WTC11 (cell line): ENCODE data around the gene DUSP22. TPM values are rescaled to one million over a fixed set of nuclear protein-coding genes. Genes with fewer than 3 reads are reported as not detected.

Experiments
- ATAC-seq: fragments of 200-7000 bp; cut with Tn5 transposase; 2 replicates; pipeline ENCODE4 v1.10.0; 2021; ENCODE audit warnings: mild to moderate bottlenecking, moderate library complexity
- CTCF ChIA-PET: fragments of 300-600 bp; sonication (Branson Sonifier 250); formaldehyde crosslinking; loops from one replicate; lab custom pipeline; 2021; ENCODE audit warnings: antibody characterized with exemption; lab: Charles Lee
- POLR2A ChIA-PET: fragments of 350-600 bp; sonication (Branson Sonifier 250); formaldehyde crosslinking; loops from one replicate; lab custom pipeline; 2021; ENCODE audit warnings: antibody characterized with exemption; lab: Charles Lee
- DNase-seq: peaks from one replicate; pipeline ENCODE4 v3.0.0; 2021; ENCODE audit warnings: low spot score
- H3K27ac Mint-ChIP-seq: 2 replicates; pipeline ENCODE4 v1.8.0; 2021; ENCODE audit warnings: mixed read lengths
- H3K27me3 Mint-ChIP-seq: 2 replicates; pipeline ENCODE4 v1.8.0; 2021; ENCODE audit warnings: low read depth, mild to moderate bottlenecking, moderate library complexity, mixed read lengths
- H3K36me3 Mint-ChIP-seq: 2 replicates; pipeline ENCODE4 v1.8.0; 2021; ENCODE audit warnings: mixed read lengths
- H3K4me1 Mint-ChIP-seq: 2 replicates; pipeline ENCODE4 v1.8.0; 2022; ENCODE audit warnings: mixed read lengths
- H3K4me3 Mint-ChIP-seq: 2 replicates; pipeline ENCODE4 v1.8.0; 2021; ENCODE audit warnings: mild to moderate bottlenecking, moderate library complexity, mixed read lengths
- H3K9me3 Mint-ChIP-seq: 2 replicates; pipeline ENCODE4 v1.8.0; 2021; ENCODE audit warnings: mixed read lengths
- ARID4B ChIP-seq: sonication (generic); formaldehyde crosslinking; IDR thresholded peaks from 2 replicates; pipeline ENCODE4 v1.8.0; 2023; ENCODE audit warnings: missing genetic modification reagents, mild to moderate bottlenecking, borderline replicate concordance
- ATF3 ChIP-seq: sonication (generic); formaldehyde crosslinking; conservative IDR thresholded peaks from 2 replicates; pipeline ENCODE4 v1.8.1; 2022; ENCODE audit warnings: mild to moderate bottlenecking, missing genetic modification reagents
- ATF6 ChIP-seq: sonication (generic); formaldehyde crosslinking; IDR thresholded peaks from 2 replicates; pipeline ENCODE4 v1.8.1; 2023; ENCODE audit warnings: mild to moderate bottlenecking, missing genetic modification reagents
- CBFB ChIP-seq: sonication (generic); formaldehyde crosslinking; IDR thresholded peaks from 2 replicates; pipeline ENCODE4 v1.8.1; 2022; ENCODE audit warnings: mild to moderate bottlenecking, low read depth, missing genetic modification reagents
- EMX1 ChIP-seq: fragments of 250-450 bp; sonication (Bioruptor Pico); IDR thresholded peaks from 2 replicates; pipeline ENCODE4 v1.8.0; 2021; ENCODE audit warnings: mild to moderate bottlenecking
- FOXJ3 ChIP-seq: sonication (generic); formaldehyde crosslinking; IDR thresholded peaks from 2 replicates; pipeline ENCODE4 v1.9.0; 2021; ENCODE audit warnings: missing genetic modification reagents, mild to moderate bottlenecking, borderline replicate concordance
- GABPB1 ChIP-seq: sonication (generic); formaldehyde crosslinking; IDR thresholded peaks from 2 replicates; pipeline ENCODE4 v1.8.1; 2023; ENCODE audit warnings: mild to moderate bottlenecking, missing genetic modification reagents
- GRHL2 ChIP-seq: fragments of 250-450 bp; sonication (Bioruptor Pico); IDR thresholded peaks from 2 replicates; pipeline ENCODE4 v1.8.0; 2022; ENCODE audit warnings: mild to moderate bottlenecking, moderate library complexity; ENCODE audit not compliant: insufficient replicate concordance, severe bottlenecking
- MLX ChIP-seq: sonication (generic); formaldehyde crosslinking; IDR thresholded peaks from 2 replicates; pipeline ENCODE4 v1.8.1; 2023; ENCODE audit warnings: mild to moderate bottlenecking, missing genetic modification reagents, moderate library complexity
- MYBL2 ChIP-seq: sonication (generic); formaldehyde crosslinking; IDR thresholded peaks from 2 replicates; pipeline ENCODE4 v1.8.1; 2023; ENCODE audit warnings: mild to moderate bottlenecking, moderate library complexity, missing genetic modification reagents
- NFYB ChIP-seq: sonication (generic); formaldehyde crosslinking; conservative IDR thresholded peaks from 2 replicates; pipeline ENCODE4 v1.8.0; 2022; ENCODE audit warnings: low read depth, missing genetic modification reagents
- PRDM15 ChIP-seq: sonication (generic); formaldehyde crosslinking; IDR thresholded peaks from 2 replicates; pipeline ENCODE4 v1.8.0; 2022; ENCODE audit warnings: missing genetic modification reagents
- SMAD4 ChIP-seq: sonication (generic); formaldehyde crosslinking; IDR thresholded peaks from 2 replicates; pipeline ENCODE4 v1.8.0; 2022; ENCODE audit warnings: mild to moderate bottlenecking, missing genetic modification reagents
- TP53 ChIP-seq: sonication (generic); formaldehyde crosslinking; IDR thresholded peaks from 2 replicates; pipeline ENCODE4 v1.8.1; 2023; ENCODE audit warnings: mild to moderate bottlenecking, missing genetic modification reagents
- USF2 ChIP-seq: sonication (generic); formaldehyde crosslinking; IDR thresholded peaks from 2 replicates; pipeline ENCODE4 v1.8.1; 2023; ENCODE audit warnings: mild to moderate bottlenecking, missing genetic modification reagents, moderate library complexity
- ZNF423 ChIP-seq: fragments of 250-450 bp; sonication (Bioruptor Pico); IDR thresholded peaks from 2 replicates; pipeline ENCODE4 v2.1.2; 2022; ENCODE audit warnings: mild to moderate bottlenecking, moderate library complexity
- ZNF425 ChIP-seq: fragments of 250-450 bp; sonication (Bioruptor Pico); conservative IDR thresholded peaks from 2 replicates; pipeline ENCODE4 v1.9.0; 2021; ENCODE audit warnings: mild to moderate bottlenecking
- total RNA-seq: library from RNA; stranded (reverse); gene quantifications from 3 replicates; pipeline ENCODE4 v1.2.3, GENCODE V29; 2021

DUSP22 gene
- total RNA-seq, 1 experiment from 2014 or later: 38.5 TPM

- Mint-ChIP-seq H3K27ac (no peak overlapping the region), H3K4me1 (no peaks in the 10 kb centered on the region), H3K27me3 (peaks cover 23% of the 10 kb centered on the region), H3K4me3 (no peak overlapping the region), H3K36me3 (peaks cover 67% of the 10 kb centered on the region), H3K9me3 (peaks cover 81% of the 10 kb centered on the region)
- TF ChIP-seq MLX (CRISPR knock-in tag) (no peak), ZNF423 (CRISPR knock-in tag) (no peak), TP53 (CRISPR knock-in tag) (no peak), USF2 (CRISPR knock-in tag) (no peak), SMAD4 (CRISPR knock-in tag) (no peak), GABPB1 (no peak), MYBL2 (no peak), EMX1 (CRISPR knock-in tag) (no peak), PRDM15 (CRISPR knock-in tag) (no peak), ARID4B (CRISPR knock-in tag) (no peak), ATF3 (CRISPR knock-in tag) (no peak), CBFB (CRISPR knock-in tag) (no peak), NFYB (no peak), FOXJ3 (CRISPR knock-in tag) (no peak), GRHL2 (CRISPR knock-in tag) (no peak), ATF6 (no peak), ZNF425 (CRISPR knock-in tag) (no peak)
- DNase-seq (no peak), ATAC-seq (no peak)
- ChIA-PET CTCF (no interaction called here), POLR2A (no interaction called here)
These were observed 7.8 kb upstream of the DUSP22 start for GRCh38 chr6:284486-284885.
